Neural progenitor cell (in vitro differentiated cells): ENCODE data around the gene HS6ST3. TPM values are rescaled to one million over a fixed set of nuclear protein-coding genes. Genes with fewer than 3 reads are reported as not detected.
A peak's percentile ranks its signal among the peaks of the same experiment; 100 is the strongest.

Experiments
- DNase-seq: peaks from one replicate; pipeline ENCODE4 v3.0.0-alpha.2; 2016; ENCODE audit warnings: low spot score
- H2AFZ ChIP-seq: fragments of 200-600 bp; sonication (generic); replicated peaks from 2 replicates; pipeline ENCODE4 v1.6.1; 2016; ENCODE audit warnings: antibody characterized with exemption
- H3F3A ChIP-seq: fragments of 200-600 bp; sonication (generic); 2 replicates; pipeline ENCODE4 v1.6.1; 2016; ENCODE audit warnings: antibody characterized with exemption, low read depth
- H3K27ac ChIP-seq: fragments of 200-600 bp; sonication (generic); 2 replicates; pipeline ENCODE4 v1.5.1; 2016; ENCODE audit warnings: mild to moderate bottlenecking
- H3K27me3 ChIP-seq: fragments of 200-600 bp; sonication (generic); 2 replicates; pipeline ENCODE4 v1.6.1; 2016; ENCODE audit warnings: mild to moderate bottlenecking, moderate library complexity
- H3K36me3 ChIP-seq: fragments of 200-600 bp; sonication (generic); 2 replicates; pipeline ENCODE4 v1.5.1; 2016
- H3K4me1 ChIP-seq: fragments of 200-600 bp; sonication (generic); 2 replicates; pipeline ENCODE4 v1.6.1; 2016; ENCODE audit warnings: mixed run types
- H3K4me2 ChIP-seq: fragments of 200-600 bp; sonication (generic); 2 replicates; pipeline ENCODE4 v1.6.1; 2016
- H3K4me3 ChIP-seq: fragments of 200-600 bp; sonication (generic); 2 replicates; pipeline ENCODE4 v1.5.1; 2016
- H3K79me2 ChIP-seq: fragments of 200-600 bp; sonication (generic); 2 replicates; pipeline ENCODE4 v1.6.1; 2016; ENCODE audit warnings: low read depth
- H3K9ac ChIP-seq: fragments of 200-600 bp; sonication (generic); 2 replicates; pipeline ENCODE4 v1.6.1; 2016
- H3K9me3 ChIP-seq: fragments of 200-600 bp; sonication (generic); 2 replicates; pipeline ENCODE4 v1.5.1; 2016; ENCODE audit warnings: low read depth
- H4K20me1 ChIP-seq: fragments of 200-600 bp; sonication (generic); 2 replicates; pipeline ENCODE4 v1.6.1; 2016; ENCODE audit warnings: low read depth
- H3K27ac Mint-ChIP-seq: 3 replicates; pipeline ENCODE4 v1.8.0; 2021; ENCODE audit warnings: mixed read lengths
- H3K27me3 Mint-ChIP-seq: 2 replicates; pipeline ENCODE4 v1.8.0; 2022; ENCODE audit warnings: low read depth, mild to moderate bottlenecking, inconsistent platforms, moderate library complexity, mixed read lengths; ENCODE audit not compliant: insufficient read depth
- H3K36me3 Mint-ChIP-seq: 3 replicates; pipeline ENCODE4 v1.8.0; 2021; ENCODE audit warnings: mixed read lengths
- H3K4me1 Mint-ChIP-seq: 3 replicates; pipeline ENCODE4 v1.8.0; 2021; ENCODE audit warnings: mixed read lengths
- H3K4me3 Mint-ChIP-seq: 3 replicates; pipeline ENCODE4 v1.8.0; 2021; ENCODE audit warnings: mild to moderate bottlenecking, moderate library complexity, mixed read lengths
- H3K9me3 Mint-ChIP-seq: 3 replicates; pipeline ENCODE4 v1.8.0; 2020; ENCODE audit warnings: mixed read lengths
- EZH2 ChIP-seq: fragments of 200-600 bp; sonication (generic); IDR thresholded peaks from 2 replicates; pipeline ENCODE4 v1.6.1; 2017; ENCODE audit warnings: antibody characterized with exemption, mild to moderate bottlenecking, moderate library complexity
- EZH2phosphoT487 ChIP-seq: fragments of 200-600 bp; sonication (generic); IDR thresholded peaks from 2 replicates; pipeline ENCODE4 v1.6.1; 2017; ENCODE audit warnings: antibody characterized with exemption
- total RNA-seq: library from RNA; depleted of rRNA; stranded (reverse); fragments of >200 nt; gene quantifications from 2 replicates; pipeline ENCODE4 v1.2.3, GENCODE V29; 2015; ENCODE audit warnings: low replicate concordance
- TF ChIP-seq, protein P1 (sequence below): fragments of 200-600 bp; sonication (generic); IDR thresholded peaks from 2 replicates; pipeline ENCODE4 v1.5.1; 2017; ENCODE audit warnings: antibody characterized with exemption, mild to moderate bottlenecking

The HS6ST3 gene
- total RNA-seq, 1 donor from 2014 or later, result 0.39 TPM

DNA sequence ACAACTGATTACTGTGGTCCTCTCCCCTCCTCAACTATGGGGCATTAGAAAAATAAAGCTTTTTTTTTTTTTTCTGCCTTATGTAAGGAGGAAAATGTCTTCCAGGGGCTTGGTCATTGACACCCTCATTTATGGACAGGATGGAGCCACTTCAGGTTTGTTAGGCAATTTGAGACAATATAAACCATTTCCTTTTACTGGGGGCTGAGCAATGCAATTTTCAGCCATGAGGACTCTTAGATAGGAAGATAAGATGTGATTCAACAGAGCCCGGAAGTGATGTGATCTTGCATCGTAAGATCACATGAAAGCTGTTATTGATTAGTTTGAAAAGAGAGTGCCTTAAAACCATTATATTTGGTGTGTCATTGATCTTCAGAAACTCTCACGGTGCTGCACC lies 693.6 kb downstream of the HS6ST3 start:
- H3K27me3 ChIP-seq, result no peaks in the 10 kb centered on the region
- Mint-ChIP-seq H3K27me3 (peaks cover 3% of the 10 kb centered on the region), H3K4me1 (peaks cover 5% of the 10 kb centered on the region), H3K36me3 (no peaks in the 10 kb centered on the region), H3K4me3 (no peak overlapping the region), H3K9me3 (peaks cover 3% of the 10 kb centered on the region), H3K27ac (no peak overlapping the region)
- H3K4me2 ChIP-seq, result no peak overlapping the region
- H3F3A ChIP-seq, result no peaks in the 10 kb centered on the region
- H4K20me1 ChIP-seq, result no peaks in the 10 kb centered on the region
- no peaks in the 10 kb centered on the region for H3K9me3 ChIP-seq
- no peak overlapping the region for H3K4me3 ChIP-seq
- no peaks in the 10 kb centered on the region for H3K4me1 ChIP-seq
- no peak for DNase-seq
- no peak overlapping the region for H2AFZ ChIP-seq
- no peak overlapping the region for H3K27ac ChIP-seq
- no peak overlapping the region for H3K9ac ChIP-seq
- H3K36me3 ChIP-seq, result no peaks in the 10 kb centered on the region
- H3K79me2 ChIP-seq, result no peaks in the 10 kb centered on the region
- TF ChIP-seq EZH2phosphoT487 (no peak), EZH2 (no peak)
- TF ChIP-seq, protein P1, sequence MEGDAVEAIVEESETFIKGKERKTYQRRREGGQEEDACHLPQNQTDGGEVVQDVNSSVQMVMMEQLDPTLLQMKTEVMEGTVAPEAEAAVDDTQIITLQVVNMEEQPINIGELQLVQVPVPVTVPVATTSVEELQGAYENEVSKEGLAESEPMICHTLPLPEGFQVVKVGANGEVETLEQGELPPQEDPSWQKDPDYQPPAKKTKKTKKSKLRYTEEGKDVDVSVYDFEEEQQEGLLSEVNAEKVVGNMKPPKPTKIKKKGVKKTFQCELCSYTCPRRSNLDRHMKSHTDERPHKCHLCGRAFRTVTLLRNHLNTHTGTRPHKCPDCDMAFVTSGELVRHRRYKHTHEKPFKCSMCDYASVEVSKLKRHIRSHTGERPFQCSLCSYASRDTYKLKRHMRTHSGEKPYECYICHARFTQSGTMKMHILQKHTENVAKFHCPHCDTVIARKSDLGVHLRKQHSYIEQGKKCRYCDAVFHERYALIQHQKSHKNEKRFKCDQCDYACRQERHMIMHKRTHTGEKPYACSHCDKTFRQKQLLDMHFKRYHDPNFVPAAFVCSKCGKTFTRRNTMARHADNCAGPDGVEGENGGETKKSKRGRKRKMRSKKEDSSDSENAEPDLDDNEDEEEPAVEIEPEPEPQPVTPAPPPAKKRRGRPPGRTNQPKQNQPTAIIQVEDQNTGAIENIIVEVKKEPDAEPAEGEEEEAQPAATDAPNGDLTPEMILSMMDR, result no peak

DNA sequence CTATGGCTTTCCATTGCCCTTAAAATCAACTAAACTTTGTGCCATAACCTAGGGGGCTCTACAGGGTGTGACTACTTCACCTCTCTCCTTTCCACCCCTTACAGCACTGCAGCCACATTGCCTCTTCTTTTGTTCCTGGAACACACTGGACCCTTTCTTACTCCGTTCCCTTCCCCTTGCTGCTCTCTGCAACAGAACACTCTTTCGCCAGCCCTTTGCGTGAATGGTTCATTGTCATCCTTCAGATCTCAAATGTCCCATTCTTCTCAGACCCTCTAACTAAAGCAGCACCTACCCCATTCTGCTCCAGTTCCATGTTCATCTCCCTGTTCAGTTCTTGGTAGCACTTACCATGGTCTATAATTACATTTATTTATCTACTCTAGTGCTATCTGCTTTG lies 696.1 kb downstream of the HS6ST3 start:
- Histone ChIP-seq H3K4me2 (no peak overlapping the region), H3K9me3 (no peaks in the 10 kb centered on the region), H3K36me3 (no peaks in the 10 kb centered on the region), H3K79me2 (no peaks in the 10 kb centered on the region), H3K27ac (no peak overlapping the region), H3K27me3 (no peaks in the 10 kb centered on the region), H4K20me1 (no peaks in the 10 kb centered on the region), H3K4me1 (no peaks in the 10 kb centered on the region), H2AFZ (no peak overlapping the region), H3K4me3 (no peak overlapping the region), H3K9ac (no peak overlapping the region), H3F3A (no peaks in the 10 kb centered on the region)
- no peaks in the 10 kb centered on the region for H3K4me1 Mint-ChIP-seq
- TF ChIP-seq EZH2 (no peak), EZH2phosphoT487 (no peak)
- TF ChIP-seq, protein P1, result no peak
- H3K9me3 Mint-ChIP-seq, result no peaks in the 10 kb centered on the region
- H3K4me3 Mint-ChIP-seq, result no peak overlapping the region
- H3K27ac Mint-ChIP-seq, result no peak overlapping the region
- H3K36me3 Mint-ChIP-seq, result no peaks in the 10 kb centered on the region
- DNase-seq, result no peak
- H3K27me3 Mint-ChIP-seq, result no peaks in the 10 kb centered on the region

DNA sequence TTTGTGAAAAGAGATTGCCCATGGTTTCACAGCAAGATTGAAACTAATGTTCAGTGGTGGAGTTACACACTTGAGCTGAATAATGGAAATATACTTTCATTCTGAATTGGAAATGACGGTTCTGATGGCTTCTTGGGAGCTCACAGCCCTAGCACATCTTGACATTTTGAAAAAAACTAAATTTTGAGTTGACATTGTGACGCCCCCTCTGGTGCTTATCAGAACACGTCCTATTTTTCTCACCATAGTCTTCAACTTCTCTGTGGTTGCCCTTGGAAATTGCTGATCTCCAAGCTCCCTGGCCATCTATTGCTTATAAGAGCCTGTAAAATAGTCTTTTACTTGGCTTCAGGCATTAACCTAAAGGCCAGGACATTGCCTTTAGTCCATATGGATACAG lies 702.3 kb downstream of the HS6ST3 start:
- Histone ChIP-seq H3K27ac (no peak overlapping the region), H4K20me1 (no peaks in the 10 kb centered on the region), H3K4me2 (no peak overlapping the region), H3K27me3 (no peaks in the 10 kb centered on the region), H3F3A (no peaks in the 10 kb centered on the region), H3K9me3 (no peaks in the 10 kb centered on the region), H3K36me3 (no peaks in the 10 kb centered on the region), H3K4me3 (no peak overlapping the region), H3K4me1 (no peaks in the 10 kb centered on the region), H2AFZ (no peak overlapping the region), H3K79me2 (no peaks in the 10 kb centered on the region), H3K9ac (no peak overlapping the region)
- TF ChIP-seq, protein P1, result peak; percentile 28
- TF ChIP-seq EZH2phosphoT487 (no peak), EZH2 (no peak)
- H3K4me1 Mint-ChIP-seq, result no peaks in the 10 kb centered on the region
- no peak for DNase-seq
- no peaks in the 10 kb centered on the region for H3K36me3 Mint-ChIP-seq
- H3K4me3 Mint-ChIP-seq, result no peak overlapping the region
- H3K27me3 Mint-ChIP-seq, result no peaks in the 10 kb centered on the region
- no peaks in the 10 kb centered on the region for H3K9me3 Mint-ChIP-seq
- no peak overlapping the region for H3K27ac Mint-ChIP-seq
